CD4-positive, alpha-beta T cell treated with Interleukin-15 for 1 hour (primary cell): Measurements from ENCODE around the gene HMCN2.

ENCODE experiments used
- DNase-seq: peaks from one replicate; pipeline ENCODE4 v3.0.0-alpha.2; 2020

HMCN2 gene

GRCh38 chr9:130311408-130312140 is 46.0 kb downstream of the HMCN2 start:
- no peak for DNase-seq

GRCh38 chr9:130313103-130313858 is 47.7 kb downstream of the HMCN2 start:
- no peak for DNase-seq

- DNase-seq, result no peak
These were observed 50.1 kb downstream of the HMCN2 start for GRCh38 chr9:130315446-130316226.

- DNase-seq, result no peak
These were observed 50.9 kb downstream of the HMCN2 start for GRCh38 chr9:130316430-130316829.

GRCh38 chr9:130319300-130319699 is 53.7 kb downstream of the HMCN2 start:
- no peak for DNase-seq

GRCh38 chr9:130319944-130320712 is 54.6 kb downstream of the HMCN2 start:
- no peak for DNase-seq

- no peak for DNase-seq
These were observed 55.3 kb downstream of the HMCN2 start for GRCh38 chr9:130320723-130321481.

- no peak for DNase-seq
These were observed 56.0 kb downstream of the HMCN2 start for GRCh38 chr9:130321539-130321938.

GRCh38 chr9:130323051-130323745 is 57.6 kb downstream of the HMCN2 start:
- no peak for DNase-seq

GRCh38 chr9:130325921-130326320 is 60.4 kb downstream of the HMCN2 start:
- DNase-seq, result no peak

GRCh38 chr9:130327070-130327780 is 61.7 kb downstream of the HMCN2 start:
- DNase-seq, result no peak

- no peak for DNase-seq
These were observed 62.3 kb downstream of the HMCN2 start for GRCh38 chr9:130327781-130328348.

GRCh38 chr9:130328349-130328801 is 62.8 kb downstream of the HMCN2 start:
- DNase-seq, result no peak

GRCh38 chr9:130329061-130329460 is 63.5 kb downstream of the HMCN2 start:
- DNase-seq, result no peak

- DNase-seq, result no peak
These were observed 64.8 kb downstream of the HMCN2 start for GRCh38 chr9:130330202-130330862.

- DNase-seq, result no peak
These were observed 65.5 kb downstream of the HMCN2 start for GRCh38 chr9:130331061-130331460.

- no peak for DNase-seq
These were observed 66.0 kb downstream of the HMCN2 start for GRCh38 chr9:130331573-130331972.

- DNase-seq, result no peak
These were observed 66.9 kb downstream of the HMCN2 start for GRCh38 chr9:130332384-130332926.

- no peak for DNase-seq
These were observed 67.6 kb downstream of the HMCN2 start for GRCh38 chr9:130333041-130333711.
